Measurements from ENCODE around the gene MYO7B.

- TF ChIP-seq CTCF (conservative IDR thresholded peaks at IDR 0.05; ENCODE audit: low read length): no peak
- no peak for TF ChIP-seq EZH2phosphoT487 (IDR thresholded peaks at IDR 0.05; ENCODE audit: borderline replicate concordance, low read depth, low read length)
Measured at GRCh38 chr2:127639111-127639474, 103.6 kb downstream of the MYO7B start.
